ENCODE measurements around the gene AFAP1L1. TPM values are rescaled to one million over a fixed set of nuclear protein-coding genes. Genes with fewer than 3 reads are reported as not detected.

Gene AFAP1L1
- total and polyA plus RNA-seq, 12 donors: 30.3 to 61.6 (median 43.5) TPM

DNA sequence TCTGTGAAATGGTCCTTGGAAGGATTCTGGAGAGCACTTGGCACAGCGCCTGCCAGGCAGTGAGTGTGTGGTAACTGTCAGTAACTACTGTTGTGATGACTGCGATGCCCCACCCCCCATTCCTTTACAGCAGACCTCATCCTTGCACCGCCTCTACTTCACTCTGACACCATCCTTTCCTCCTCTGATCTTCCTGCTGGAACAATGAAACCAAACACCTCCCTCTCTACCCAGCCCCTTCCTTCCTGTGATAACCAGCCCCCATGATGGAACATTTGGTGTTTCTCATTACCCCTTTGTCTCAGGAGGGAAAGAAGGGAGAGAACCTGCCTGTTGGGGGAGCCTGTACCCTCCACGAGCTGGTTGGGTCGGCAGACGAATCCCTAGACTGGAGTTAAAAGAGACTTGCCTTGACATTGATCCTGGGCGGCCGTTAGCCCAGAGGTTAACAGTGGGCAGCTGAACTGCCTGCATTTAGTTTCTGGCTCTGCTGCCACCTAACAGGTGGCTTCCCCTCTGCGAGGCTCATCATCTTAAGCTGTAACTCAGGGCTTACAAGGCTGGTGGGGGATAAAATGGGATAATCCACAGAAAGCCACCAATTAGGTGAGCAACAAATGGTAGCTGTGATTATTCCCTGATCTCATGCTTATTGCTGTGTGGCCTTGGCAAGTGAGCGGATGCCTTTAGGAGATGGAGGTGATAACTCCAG is 39.4 kb downstream of the AFAP1L1 start:
- no peaks in the 10 kb centered on the region for H3K9me3 ChIP-seq
- H3K4me3 ChIP-seq: no peak overlapping the region
- no peaks in the 10 kb centered on the region for H3K27me3 ChIP-seq
- H3K27ac ChIP-seq: peak overlapping the region in 8 of 10 donors; percentile 3 to 71 (median 42)
- TF ChIP-seq, protein P1, sequence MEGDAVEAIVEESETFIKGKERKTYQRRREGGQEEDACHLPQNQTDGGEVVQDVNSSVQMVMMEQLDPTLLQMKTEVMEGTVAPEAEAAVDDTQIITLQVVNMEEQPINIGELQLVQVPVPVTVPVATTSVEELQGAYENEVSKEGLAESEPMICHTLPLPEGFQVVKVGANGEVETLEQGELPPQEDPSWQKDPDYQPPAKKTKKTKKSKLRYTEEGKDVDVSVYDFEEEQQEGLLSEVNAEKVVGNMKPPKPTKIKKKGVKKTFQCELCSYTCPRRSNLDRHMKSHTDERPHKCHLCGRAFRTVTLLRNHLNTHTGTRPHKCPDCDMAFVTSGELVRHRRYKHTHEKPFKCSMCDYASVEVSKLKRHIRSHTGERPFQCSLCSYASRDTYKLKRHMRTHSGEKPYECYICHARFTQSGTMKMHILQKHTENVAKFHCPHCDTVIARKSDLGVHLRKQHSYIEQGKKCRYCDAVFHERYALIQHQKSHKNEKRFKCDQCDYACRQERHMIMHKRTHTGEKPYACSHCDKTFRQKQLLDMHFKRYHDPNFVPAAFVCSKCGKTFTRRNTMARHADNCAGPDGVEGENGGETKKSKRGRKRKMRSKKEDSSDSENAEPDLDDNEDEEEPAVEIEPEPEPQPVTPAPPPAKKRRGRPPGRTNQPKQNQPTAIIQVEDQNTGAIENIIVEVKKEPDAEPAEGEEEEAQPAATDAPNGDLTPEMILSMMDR (IDR thresholded peaks at IDR 0.05): no peak
- 60 to 64% methylated on average over 10 of the region's 10 CpGs for WGBS, 2 donors
- intact Hi-C loops (cut with DNase I): loop anchor here in 2 of 10 donors (5.0 kb wide), 2 partner anchors 36 to 39 kb away; partner anchors contain the start of genes AFAP1L1 (in 1 of the 2) and GRPEL2 (in 1 of the 2)
- ATAC-seq: peak in 7 of 8 donors; percentile 13 to 47 (median 31)
- H3K36me3 ChIP-seq: peaks cover 0 to 100% (median 37%) of the 10 kb centered on the region in 9 donors
- peak; percentile 57 to 59 for DNase-seq
- peaks cover 2 to 49% (median 19%) of the 10 kb centered on the region in 9 donors for H3K4me1 ChIP-seq

DNA sequence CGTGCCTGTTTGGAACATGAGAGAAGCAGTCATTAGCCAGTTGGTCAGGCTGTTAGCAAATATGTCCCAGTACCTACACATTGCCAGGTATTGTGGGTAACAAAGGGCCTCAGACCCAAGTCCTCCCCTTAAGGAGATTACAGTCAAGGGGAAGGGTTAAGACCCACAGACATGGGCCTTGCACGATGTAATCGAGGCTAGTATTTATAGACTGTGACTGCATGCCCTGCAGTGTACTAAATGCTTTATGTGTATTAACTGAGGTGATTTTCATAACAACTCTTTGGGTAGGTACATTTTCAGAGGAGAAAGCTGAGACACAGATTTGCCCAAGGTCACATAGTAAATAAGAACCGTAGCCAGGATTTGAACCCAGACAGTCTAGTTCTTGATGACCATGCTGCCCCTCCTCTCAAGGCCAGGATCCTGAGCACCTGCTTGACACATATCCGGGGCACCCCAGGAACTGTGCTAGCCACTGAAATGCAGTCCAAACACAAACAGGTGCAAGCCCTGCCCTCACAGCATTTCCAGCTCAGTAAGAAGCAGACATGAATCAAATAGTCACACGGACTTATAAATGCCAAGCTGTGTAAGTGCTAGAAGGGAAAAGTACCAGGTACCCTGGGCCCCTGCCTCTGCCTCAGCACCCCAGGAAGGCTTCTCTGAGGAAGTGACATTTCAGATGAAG is 41.6 kb downstream of the AFAP1L1 start:
- Histone ChIP-seq H3K4me3 (no peak overlapping the region), H3K36me3 (peaks cover 0 to 100% (median 32%) of the 10 kb centered on the region in 9 donors), H3K9me3 (no peaks in the 10 kb centered on the region), H3K27ac (peak overlapping the region in 7 of 10 donors; percentile 1 to 71 (median 22)), H3K27me3 (no peaks in the 10 kb centered on the region), H3K4me1 (peaks cover 2 to 53% (median 18%) of the 10 kb centered on the region in 9 donors)
- WGBS, 2 donors: 62 to 66% methylated on average over 6 of the region's 6 CpGs
- intact Hi-C loops (cut with DNase I): loop anchor here in 2 of 10 donors (5.0 kb wide), 2 partner anchors 34 to 41 kb away; partner anchors contain the start of genes AFAP1L1 (in 1 of the 2) and GRPEL2 (in 1 of the 2)
- ATAC-seq (peak in 4 of 8 donors; percentile 30 to 38 (median 31)), DNase-seq (no peak)
- TF ChIP-seq, protein P1 (IDR thresholded peaks at IDR 0.05): no peak

DNA sequence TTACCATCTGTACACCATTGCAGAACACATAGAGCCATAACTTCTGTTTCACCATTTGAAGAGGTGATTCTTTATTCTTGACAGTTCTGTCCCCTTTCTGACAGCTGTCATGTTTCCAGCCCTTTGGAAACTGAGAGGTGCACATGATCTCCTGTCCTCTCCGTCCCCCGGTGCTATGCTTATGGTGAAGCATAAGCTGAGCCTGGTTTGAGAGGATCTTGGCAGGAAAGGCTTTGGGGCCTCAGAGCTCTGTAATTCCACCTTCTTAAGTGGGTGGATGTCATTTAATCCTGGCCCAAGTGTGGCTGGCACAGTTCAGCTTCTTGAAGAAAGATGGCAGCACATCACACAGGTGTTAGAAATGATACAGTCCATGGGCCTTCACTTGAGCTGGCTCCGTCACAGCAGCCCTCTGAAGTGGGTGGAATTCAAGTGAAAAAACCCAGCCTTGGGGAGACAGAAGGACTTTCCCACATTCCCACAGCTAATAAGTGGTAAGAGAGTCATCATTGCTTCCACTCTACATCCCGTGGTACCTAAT is 43.0 kb downstream of the AFAP1L1 start:
- Histone ChIP-seq H3K4me3 (no peak overlapping the region), H3K9me3 (no peaks in the 10 kb centered on the region), H3K4me1 (peaks cover 2 to 56% (median 22%) of the 10 kb centered on the region in 9 donors), H3K27me3 (no peaks in the 10 kb centered on the region), H3K36me3 (peaks cover 0 to 100% (median 32%) of the 10 kb centered on the region in 9 donors), H3K27ac (peak overlapping the region in 1 of 10 donors; percentile 48)
- DNase-seq (no peak), ATAC-seq (no peak)
- TF ChIP-seq, protein P1 (IDR thresholded peaks at IDR 0.05): no peak
- 74 to 81% methylated on average over 4 of the region's 4 CpGs for WGBS, 2 donors
- intact Hi-C loops (cut with DNase I): loop anchor here in 6 of 10 donors (5.0 kb wide), 7 partner anchors 33 to 253 kb away; partner anchors contain the start of genes AFAP1L1 (in 2 of the 6), GRPEL2 (in 1 of the 6) and PCYOX1L (in 1 of the 6)

DNA sequence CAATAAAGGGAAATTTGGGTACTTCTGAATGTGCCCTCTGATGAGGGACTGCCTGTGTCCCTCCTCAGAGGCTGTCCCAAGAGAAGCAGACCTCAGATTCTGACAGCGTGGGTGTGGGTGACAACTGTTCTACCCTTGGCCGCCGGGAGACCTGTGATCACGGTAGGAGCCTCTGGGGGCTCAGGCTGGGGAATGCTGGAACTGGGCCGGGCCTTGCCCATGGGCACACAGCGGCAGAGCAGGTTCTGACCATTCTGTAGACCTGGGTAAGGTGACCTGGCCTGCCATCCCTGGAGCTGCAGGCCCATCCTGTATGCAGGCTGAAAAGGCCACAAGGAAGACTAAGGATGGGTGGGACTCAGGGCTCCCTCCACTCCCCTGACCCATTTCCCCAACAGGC is 44.1 kb downstream of the AFAP1L1 start:
- no peak for ATAC-seq
- H3K27ac ChIP-seq: peak overlapping the region in 2 of 10 donors; percentile 5 to 48
- H3K4me1 ChIP-seq: peaks cover 2 to 56% (median 22%) of the 10 kb centered on the region in 9 donors
- H3K27me3 ChIP-seq: no peaks in the 10 kb centered on the region
- no peaks in the 10 kb centered on the region for H3K9me3 ChIP-seq
- no peak overlapping the region for H3K4me3 ChIP-seq
- TF ChIP-seq, protein P1 (IDR thresholded peaks at IDR 0.05): no peak
- WGBS, 2 donors: 90% methylated on average over 6 of the region's 6 CpGs
- intact Hi-C loops (cut with DNase I): loop anchor here in 6 of 10 donors (2.0 to 5.0 kb wide), 7 partner anchors 42 to 252 kb away; partner anchors contain the start of genes AFAP1L1 (in 1 of the 6) and PCYOX1L (in 1 of the 6)
- peaks cover 0 to 99% (median 33%) of the 10 kb centered on the region in 9 donors for H3K36me3 ChIP-seq
- no peak for DNase-seq
